Erythroblast (primary cell): ENCODE results near the gene SERPINA9.

Experiments used
- GATA1 ChIP-seq: IDR thresholded peaks from 2 replicates; pipeline ENCODE4 v1.6.1; 2011; ENCODE audit warnings: low read depth, mild to moderate bottlenecking, control low read depth, low read length, moderate library complexity
- POLR2A ChIP-seq: IDR thresholded peaks from 2 replicates; pipeline ENCODE4 v1.6.1; 2011; ENCODE audit warnings: mild to moderate bottlenecking, low read length

GRCh38 chr14:94461526-94462218 is 14.3 kb downstream of the SERPINA9 start:
- TF ChIP-seq POLR2A: no peak
- TF ChIP-seq GATA1: no peak
